ENCODE data around the gene CACNB4.

The CACNB4 gene

GRCh38 chr2:151860613-151861146 lies 238.2 kb downstream of the CACNB4 start:
- Histone ChIP-seq H3K27ac (no peak overlapping the region), H3K36me3 (no peaks in the 10 kb centered on the region), H3K27me3 (no peaks in the 10 kb centered on the region), H3K9me3 (no peaks in the 10 kb centered on the region), H3K4me1 (peaks cover 0 to 9% (median 0%) of the 10 kb centered on the region in 4 donors), H3K4me3 (no peak overlapping the region)
- intact Hi-C loops (cut with DNase I; ENCODE audit: low total_unique reads): loop anchor here (2.0 kb wide), 1 partner anchor 92 kb away; no protein-coding TSS in a partner anchor
- no peak for DNase-seq
- TF ChIP-seq CTCF (IDR thresholded peaks at IDR 0.05): no peak

GRCh38 chr2:151860210-151860609 lies 238.6 kb downstream of the CACNB4 start:
- TF ChIP-seq CTCF (IDR thresholded peaks at IDR 0.05): no peak
- H3K27ac ChIP-seq: no peak overlapping the region
- intact Hi-C loops (cut with DNase I; ENCODE audit: low total_unique reads): loop anchor here (2.0 kb wide), 1 partner anchor 91 kb away; no protein-coding TSS in a partner anchor
- no peaks in the 10 kb centered on the region for H3K9me3 ChIP-seq
- no peaks in the 10 kb centered on the region for H3K36me3 ChIP-seq
- peaks cover 0 to 9% (median 0%) of the 10 kb centered on the region in 4 donors for H3K4me1 ChIP-seq
- H3K4me3 ChIP-seq: no peak overlapping the region
- no peak for DNase-seq
- no peaks in the 10 kb centered on the region for H3K27me3 ChIP-seq

- no peaks in the 10 kb centered on the region for H3K36me3 ChIP-seq
- H3K4me1 ChIP-seq: peaks cover 0 to 9% (median 0%) of the 10 kb centered on the region in 4 donors
- H3K27me3 ChIP-seq: no peaks in the 10 kb centered on the region
- H3K27ac ChIP-seq: peak overlapping the region; percentile 0 to 7
- no peak overlapping the region for H3K4me3 ChIP-seq
- TF ChIP-seq CTCF (IDR thresholded peaks at IDR 0.05): no peak
- H3K9me3 ChIP-seq: no peaks in the 10 kb centered on the region
- DNase-seq: no peak
- intact Hi-C loops (cut with DNase I; ENCODE audit: low total_unique reads): no loop called here
Observed at GRCh38 chr2:151857650-151858049, 241.2 kb downstream of the CACNB4 start.

GRCh38 chr2:151855111-151855510 lies 243.7 kb downstream of the CACNB4 start:
- H3K4me1 ChIP-seq: peaks cover 0 to 9% (median 0%) of the 10 kb centered on the region in 4 donors
- H3K36me3 ChIP-seq: no peaks in the 10 kb centered on the region
- no peak for DNase-seq
- H3K27ac ChIP-seq: no peak overlapping the region
- H3K9me3 ChIP-seq: no peaks in the 10 kb centered on the region
- no peak for TF ChIP-seq CTCF (IDR thresholded peaks at IDR 0.05)
- no peak overlapping the region for H3K4me3 ChIP-seq
- H3K27me3 ChIP-seq: no peaks in the 10 kb centered on the region
- intact Hi-C loops (cut with DNase I; ENCODE audit: low total_unique reads): no loop called here

- DNase-seq: no peak
- Histone ChIP-seq H3K27ac (no peak overlapping the region), H3K4me3 (no peak overlapping the region), H3K4me1 (peaks cover 0 to 9% (median 0%) of the 10 kb centered on the region in 4 donors), H3K9me3 (no peaks in the 10 kb centered on the region), H3K36me3 (no peaks in the 10 kb centered on the region), H3K27me3 (no peaks in the 10 kb centered on the region)
- no peak for TF ChIP-seq CTCF (IDR thresholded peaks at IDR 0.05)
- intact Hi-C loops (cut with DNase I; ENCODE audit: low total_unique reads): no loop called here
Observed at GRCh38 chr2:151853070-151853758, 245.6 kb downstream of the CACNB4 start.

Measured in tibial artery (tissue), 4 donors.